HFF-Myc (cell line): ENCODE measurements around the gene PHF2.

Source experiments
- DNase-seq: peaks from one replicate; pipeline ENCODE4 v3.0.0-alpha.2; 2011; ENCODE audit warnings: low read depth; ENCODE audit errors: extremely low read depth
- H3K4me3 ChIP-seq: replicated peaks from 2 replicates; pipeline ENCODE4 v1.5.1; 2011; ENCODE audit warnings: low read depth, mild to moderate bottlenecking, control low read depth, low read length
- TF ChIP-seq, protein P1 (sequence below): IDR thresholded peaks from 2 replicates; pipeline ENCODE4 v1.5.1; 2012; ENCODE audit warnings: mild to moderate bottlenecking, low read depth, low read length, control low read depth; ENCODE audit errors: missing control alignments

Gene PHF2

DNA sequence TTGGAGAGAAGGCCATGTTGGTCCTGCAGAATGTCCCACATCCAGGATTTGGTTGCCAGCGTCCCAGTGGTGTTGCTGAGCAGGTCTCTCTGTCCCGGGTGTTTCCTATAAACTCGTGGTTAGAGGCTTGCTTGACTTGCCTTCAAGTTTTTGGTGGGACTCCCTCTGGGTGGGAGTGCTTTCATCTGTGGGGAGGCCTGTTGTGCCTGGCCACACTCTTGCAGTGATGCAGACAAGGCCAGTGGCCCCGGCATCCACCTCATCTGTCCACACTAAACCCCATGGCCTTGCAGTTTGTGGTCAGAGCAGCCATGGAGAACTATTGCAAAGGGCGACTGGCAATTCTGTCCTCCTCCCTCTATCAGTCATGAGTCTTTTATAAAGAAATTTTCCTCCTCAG, 71.8 kb downstream of the PHF2 start:
- TF ChIP-seq, protein P1, sequence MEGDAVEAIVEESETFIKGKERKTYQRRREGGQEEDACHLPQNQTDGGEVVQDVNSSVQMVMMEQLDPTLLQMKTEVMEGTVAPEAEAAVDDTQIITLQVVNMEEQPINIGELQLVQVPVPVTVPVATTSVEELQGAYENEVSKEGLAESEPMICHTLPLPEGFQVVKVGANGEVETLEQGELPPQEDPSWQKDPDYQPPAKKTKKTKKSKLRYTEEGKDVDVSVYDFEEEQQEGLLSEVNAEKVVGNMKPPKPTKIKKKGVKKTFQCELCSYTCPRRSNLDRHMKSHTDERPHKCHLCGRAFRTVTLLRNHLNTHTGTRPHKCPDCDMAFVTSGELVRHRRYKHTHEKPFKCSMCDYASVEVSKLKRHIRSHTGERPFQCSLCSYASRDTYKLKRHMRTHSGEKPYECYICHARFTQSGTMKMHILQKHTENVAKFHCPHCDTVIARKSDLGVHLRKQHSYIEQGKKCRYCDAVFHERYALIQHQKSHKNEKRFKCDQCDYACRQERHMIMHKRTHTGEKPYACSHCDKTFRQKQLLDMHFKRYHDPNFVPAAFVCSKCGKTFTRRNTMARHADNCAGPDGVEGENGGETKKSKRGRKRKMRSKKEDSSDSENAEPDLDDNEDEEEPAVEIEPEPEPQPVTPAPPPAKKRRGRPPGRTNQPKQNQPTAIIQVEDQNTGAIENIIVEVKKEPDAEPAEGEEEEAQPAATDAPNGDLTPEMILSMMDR: no peak
- H3K4me3 ChIP-seq: no peak overlapping the region
- DNase-seq: no peak

DNA sequence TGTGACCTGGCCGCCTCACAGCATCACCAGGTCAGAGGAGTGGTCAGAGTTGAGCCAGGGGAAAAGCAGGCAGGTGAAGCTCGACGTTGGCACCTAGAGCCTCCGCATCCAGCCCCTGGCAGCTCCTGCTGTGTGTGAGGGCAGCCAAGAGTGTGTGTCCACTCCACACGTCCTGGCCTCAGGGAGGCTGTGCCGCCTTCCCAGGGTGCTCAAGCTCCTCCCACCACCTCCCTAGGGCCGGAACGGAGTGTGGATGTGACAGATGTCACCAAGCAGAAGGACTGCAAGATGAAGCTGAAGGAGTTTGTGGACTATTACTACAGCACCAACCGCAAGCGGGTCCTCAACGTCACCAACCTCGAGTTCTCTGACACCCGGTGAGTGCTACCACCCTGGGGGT, 72.5 kb downstream of the PHF2 start:
- no peak for DNase-seq
- no peak overlapping the region for H3K4me3 ChIP-seq
- TF ChIP-seq, protein P1: no peak

DNA sequence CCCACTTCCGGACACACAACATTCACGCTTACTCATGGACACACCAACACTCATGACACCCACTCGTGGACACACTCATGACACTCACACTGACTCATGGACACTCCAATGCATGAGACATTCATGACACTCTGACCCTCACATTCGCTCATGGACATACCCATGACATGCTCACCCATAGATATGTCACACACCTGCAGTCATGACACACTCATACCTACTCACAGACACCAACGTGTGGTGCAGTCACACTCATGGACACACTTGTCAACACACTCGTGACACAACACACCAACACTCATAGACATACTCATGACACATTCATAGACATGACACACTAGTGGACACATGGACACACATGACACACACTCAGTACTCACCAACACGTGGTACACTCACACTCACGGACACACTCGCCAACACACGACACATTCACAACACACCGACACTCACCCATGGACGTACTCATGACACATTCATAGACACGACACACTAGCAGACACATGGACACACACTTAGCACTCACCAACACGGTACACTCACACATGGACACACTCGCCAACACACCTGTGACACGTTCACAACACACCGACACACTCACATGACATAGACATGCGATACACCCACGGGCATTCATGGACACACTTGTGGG, 73.4 kb downstream of the PHF2 start:
- DNase-seq: no peak
- no peak overlapping the region for H3K4me3 ChIP-seq
- TF ChIP-seq, protein P1: no peak

DNA sequence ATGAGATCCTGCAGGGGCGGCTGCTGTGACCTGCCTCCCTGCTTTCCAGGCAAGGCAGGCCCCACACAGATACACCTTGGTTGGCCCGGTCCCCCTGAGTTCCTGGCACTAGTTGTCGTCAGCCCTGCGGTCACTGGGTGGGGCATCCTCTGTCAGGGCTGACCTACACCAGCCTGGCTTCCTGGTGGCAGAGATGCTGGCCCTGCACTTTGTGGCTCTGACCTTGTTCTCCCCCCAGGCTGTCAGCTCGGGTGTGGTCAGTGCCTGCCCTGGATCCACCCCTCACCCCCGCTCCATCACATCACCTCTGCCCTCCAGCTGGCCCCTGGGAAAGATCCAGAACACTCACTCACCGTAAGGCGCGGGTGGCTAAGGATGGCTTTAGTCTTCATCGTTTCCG, 74.1 kb downstream of the PHF2 start:
- no peak for DNase-seq
- TF ChIP-seq, protein P1: no peak
- H3K4me3 ChIP-seq: no peak overlapping the region

DNA sequence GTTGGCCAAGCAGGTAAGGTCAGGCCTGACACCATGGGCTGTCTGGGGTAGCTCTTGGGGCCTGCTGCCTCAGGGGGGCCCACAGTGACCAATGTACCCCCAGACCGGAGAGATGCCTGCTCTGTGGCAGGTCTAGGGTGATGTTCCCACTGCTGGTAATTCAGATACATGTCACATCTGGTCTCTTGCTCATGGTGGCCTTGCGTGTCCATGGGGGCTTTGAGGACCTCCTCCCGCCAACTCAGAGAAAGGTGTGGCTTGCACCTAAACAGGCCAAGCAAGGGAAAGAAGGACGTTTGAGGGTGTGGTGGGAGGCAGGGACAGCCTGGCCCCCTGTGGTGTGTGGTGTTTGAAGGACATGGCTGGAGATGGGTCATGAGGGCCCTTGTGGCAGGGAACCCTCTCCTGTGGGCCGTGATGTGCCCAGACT, 75.2 kb downstream of the PHF2 start:
- TF ChIP-seq, protein P1: no peak
- no peak overlapping the region for H3K4me3 ChIP-seq
- DNase-seq: no peak

DNA sequence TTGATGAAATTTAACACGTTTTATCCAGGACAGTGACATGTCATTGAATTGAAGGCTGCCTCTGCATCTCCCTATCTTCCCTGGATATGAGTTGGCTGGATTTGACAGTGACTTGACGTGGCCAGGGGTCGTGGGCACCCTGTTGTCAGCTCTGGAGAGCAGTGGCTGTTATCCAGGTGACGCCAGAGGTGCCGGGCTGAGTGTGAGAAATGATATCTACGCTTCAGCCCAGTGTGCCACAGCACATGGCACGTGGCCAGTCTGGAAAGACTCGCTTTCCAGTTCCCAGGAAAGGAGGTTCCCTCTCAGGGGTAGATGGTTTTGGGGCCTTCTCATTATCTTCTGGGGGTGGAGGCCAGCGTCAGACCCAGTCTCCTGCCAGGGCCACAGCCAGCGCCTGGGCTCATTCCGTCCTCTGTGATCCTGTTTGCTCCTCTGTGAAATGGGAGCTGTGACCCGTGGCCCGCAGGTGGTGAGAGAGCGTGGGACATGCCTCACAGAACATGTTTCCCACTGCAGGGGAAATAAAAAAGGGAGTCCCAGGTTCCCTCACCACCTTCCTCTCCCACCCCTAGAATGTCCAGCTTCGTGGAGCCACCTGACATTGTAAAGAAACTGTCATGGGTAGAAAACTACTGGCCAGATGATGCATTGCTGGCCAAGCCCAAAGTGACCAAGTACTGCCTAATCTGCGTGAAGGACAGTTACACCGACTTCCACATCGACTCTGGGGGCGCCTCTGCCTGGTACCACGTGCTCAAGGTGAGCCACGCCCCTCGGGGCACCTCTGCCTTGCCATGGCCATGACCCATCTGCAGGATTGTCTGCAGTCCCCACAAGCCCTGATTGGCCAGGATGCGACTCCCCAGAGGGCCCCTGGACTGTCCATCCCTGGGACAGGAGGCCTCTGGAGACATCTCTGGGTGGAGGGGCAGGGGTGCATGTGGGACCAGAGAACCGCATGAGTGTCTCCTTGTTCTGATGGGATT, 76.5 kb downstream of the PHF2 start:
- no peak for DNase-seq
- TF ChIP-seq, protein P1: no peak
- no peak overlapping the region for H3K4me3 ChIP-seq
